GM08714 (cell line): Measurements from ENCODE around the gene CHN1.

Source experiments
- H3K4me3 ChIP-seq: fragments of 200-500 bp; sonication (Bioruptor generic); 2 replicates; pipeline ENCODE4 v1.5.1; 2014; ENCODE audit warnings: mild to moderate bottlenecking, low read length, inconsistent platforms
- ZNF274 ChIP-seq: IDR thresholded peaks from 2 replicates; pipeline ENCODE4 v1.6.1; 2012; ENCODE audit warnings: mild to moderate bottlenecking, low read depth, low read length

Gene CHN1

DNA sequence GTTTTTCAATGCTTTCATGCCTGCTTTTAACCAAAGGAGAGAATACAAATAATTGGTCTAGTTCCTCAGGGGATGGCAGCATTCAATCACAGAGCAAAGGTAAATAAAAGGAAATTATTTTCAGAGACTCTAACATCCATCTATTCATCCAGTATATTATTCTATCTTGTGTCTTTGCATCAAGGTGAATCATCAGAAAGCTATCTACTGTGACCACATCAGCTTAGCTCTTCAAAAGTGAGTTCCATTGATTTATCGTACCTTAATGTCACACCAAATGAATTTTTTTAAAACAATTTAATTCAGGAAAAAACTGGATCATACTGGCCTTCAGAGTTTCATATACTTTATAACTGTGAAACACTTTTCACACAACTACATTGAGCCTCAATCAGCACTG lies 66.1 kb downstream of the CHN1 start:
- no peak for TF ChIP-seq ZNF274
- H3K4me3 ChIP-seq, result no peak overlapping the region

DNA sequence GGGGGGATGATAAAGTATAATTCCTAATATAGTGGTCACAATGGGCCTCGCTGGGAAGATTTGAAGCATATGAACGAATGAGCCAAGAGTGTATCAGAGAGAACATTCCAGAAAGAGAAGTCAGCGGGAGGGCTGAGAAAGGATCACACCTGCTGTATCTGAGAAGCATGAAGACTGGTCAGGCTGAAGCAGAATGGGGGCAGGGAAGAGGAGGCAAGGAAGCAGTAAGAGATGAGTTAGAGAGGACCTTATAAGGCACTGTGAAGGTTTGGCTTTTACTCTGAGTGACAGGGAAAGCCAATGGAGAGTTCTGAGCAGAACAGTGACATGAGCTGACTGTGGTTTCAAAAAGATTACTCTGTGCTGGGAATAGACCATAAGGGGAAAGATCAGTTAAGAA lies 73.5 kb downstream of the CHN1 start:
- TF ChIP-seq ZNF274, result no peak
- no peak overlapping the region for H3K4me3 ChIP-seq

DNA sequence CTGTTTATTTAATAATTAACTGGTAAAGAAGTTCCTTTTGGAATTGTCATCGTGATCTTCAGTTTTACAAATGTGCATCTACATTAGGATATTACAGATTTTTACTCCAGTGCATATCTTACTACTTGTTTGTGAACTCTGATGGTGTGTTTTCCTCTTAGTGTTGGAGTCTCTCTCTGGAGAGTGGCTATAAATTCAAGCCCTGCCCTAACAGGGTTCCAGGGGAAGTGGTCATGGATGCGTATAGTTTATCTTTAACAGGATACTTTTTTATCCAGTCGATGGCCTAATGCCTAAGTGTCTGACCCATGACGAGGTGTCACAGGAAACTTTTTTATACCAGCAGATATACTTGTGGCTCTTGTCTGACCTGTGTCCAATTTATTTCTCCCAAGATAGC lies 75.4 kb downstream of the CHN1 start:
- TF ChIP-seq ZNF274, result no peak
- no peak overlapping the region for H3K4me3 ChIP-seq

DNA sequence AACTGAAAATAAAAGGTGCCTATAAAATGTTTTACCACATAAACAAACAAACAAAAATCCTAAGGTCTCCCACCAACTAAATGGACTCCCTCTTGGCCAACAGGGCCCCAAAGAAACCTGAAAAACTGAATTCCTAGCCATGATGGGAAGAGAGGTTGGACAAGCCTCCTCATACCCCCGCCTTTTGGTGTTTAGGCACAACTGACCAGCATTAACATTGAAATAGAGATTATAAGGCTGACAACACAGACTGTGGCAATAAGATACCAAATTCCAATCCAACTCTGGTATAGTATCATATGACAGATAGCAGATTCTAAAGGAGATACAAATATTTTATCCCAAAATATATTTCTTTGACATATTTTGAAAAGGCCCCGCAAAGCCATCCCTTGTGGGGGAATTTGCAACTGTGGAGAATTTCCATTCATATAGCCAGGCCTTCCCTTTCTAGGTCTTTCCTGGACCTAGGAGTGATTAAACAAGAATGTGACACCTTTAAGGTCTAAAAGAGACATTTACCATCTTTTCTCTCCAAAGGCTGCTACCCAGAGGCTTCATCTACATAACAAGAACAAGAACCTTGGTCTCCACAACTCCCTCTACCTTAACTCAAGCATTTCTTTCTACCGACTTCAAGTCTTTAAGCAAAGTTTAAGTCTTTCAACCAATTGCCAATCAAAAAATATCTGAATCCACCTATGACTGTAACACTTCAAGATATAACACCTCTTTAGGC lies 80.0 kb downstream of the CHN1 start:
- TF ChIP-seq ZNF274, result no peak
- no peak overlapping the region for H3K4me3 ChIP-seq

DNA sequence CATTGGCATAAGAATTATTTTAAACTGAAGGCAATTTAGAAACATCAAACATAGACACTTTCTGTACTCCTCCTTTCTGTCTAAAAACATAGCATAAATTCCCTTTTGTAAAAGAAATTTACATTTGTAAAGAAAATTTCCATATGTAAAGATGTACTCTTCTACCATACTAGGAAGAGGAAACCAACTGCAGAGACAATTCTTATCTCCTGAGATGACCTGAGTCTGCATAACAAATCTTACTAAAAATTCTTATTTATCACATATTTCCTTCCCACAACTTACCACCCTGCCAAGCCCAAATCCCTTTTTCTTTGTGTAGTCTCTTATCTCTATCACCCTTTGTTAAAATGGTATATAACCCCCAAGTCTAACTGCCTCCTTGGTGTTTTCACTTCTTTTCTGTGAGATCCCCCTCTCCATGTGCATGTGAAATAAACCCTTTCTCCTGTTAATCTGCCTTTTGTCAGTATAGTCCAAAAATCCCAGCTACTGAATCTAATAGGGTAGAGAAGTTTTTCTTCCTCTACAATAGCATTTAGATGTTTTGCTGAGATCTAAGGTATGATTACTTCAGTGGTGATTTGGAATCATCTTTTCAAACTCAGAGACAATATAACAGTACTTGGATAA lies 81.0 kb downstream of the CHN1 start:
- H3K4me3 ChIP-seq, result no peak overlapping the region
- no peak for TF ChIP-seq ZNF274

DNA sequence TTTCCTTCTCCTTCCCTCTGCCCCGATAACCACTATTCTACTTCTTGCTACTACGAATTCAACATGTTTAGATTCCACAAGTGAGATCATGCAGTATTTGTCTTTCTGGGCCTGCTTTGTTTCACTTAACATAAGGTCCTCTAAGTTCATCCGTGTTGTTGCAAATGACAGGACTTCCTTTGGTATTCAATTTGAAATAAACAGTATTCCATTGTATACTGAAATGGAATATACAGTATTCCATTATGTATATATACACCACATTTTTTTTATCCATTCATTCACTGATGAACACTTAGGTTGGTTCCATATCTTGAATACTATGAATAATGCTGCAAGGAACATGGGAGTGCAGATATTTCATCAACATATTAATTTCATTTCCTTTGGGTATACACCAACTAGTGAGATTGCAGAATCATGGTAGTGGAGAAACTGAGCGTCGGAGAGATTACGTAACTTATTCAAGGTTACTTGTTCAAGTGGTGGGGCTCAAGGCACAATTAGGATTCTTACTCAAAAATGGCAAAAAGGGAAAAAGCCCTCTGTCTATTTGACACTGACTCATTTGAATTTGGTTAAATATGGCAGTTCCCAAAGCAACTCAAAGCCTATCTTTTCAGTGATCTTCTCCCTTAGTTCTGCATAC lies 85.1 kb downstream of the CHN1 start:
- no peak for TF ChIP-seq ZNF274
- no peak overlapping the region for H3K4me3 ChIP-seq

DNA sequence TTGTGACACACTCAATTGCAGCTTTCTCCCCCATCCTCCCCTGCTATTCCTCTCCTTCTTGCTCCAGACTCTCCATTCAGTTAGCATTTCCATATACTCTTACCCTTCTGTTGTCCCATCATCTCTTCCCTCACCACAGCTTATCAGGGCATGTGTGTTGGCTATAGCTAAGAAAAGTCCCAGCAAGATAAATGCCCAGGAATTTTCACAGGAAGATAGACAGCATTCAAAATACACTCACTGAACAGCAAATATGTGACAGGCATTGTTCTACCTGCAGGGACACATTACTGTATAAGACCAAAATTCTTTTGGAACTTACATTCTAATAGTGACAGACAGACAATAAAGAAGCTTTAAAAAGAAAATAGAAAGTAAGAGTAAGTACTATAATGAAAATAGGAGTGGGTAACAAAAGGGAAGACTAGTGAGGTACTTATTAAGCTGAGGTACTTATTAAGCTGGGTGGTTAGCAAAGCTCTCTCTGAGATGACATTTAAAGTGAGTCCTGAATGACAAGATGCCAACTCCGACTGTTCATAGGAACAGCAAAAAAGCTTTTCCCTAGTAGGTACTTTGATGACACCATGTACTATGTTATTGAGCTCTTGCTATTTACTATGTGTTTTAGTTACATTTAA lies 86.2 kb downstream of the CHN1 start:
- TF ChIP-seq ZNF274, result no peak
- no peak overlapping the region for H3K4me3 ChIP-seq

DNA sequence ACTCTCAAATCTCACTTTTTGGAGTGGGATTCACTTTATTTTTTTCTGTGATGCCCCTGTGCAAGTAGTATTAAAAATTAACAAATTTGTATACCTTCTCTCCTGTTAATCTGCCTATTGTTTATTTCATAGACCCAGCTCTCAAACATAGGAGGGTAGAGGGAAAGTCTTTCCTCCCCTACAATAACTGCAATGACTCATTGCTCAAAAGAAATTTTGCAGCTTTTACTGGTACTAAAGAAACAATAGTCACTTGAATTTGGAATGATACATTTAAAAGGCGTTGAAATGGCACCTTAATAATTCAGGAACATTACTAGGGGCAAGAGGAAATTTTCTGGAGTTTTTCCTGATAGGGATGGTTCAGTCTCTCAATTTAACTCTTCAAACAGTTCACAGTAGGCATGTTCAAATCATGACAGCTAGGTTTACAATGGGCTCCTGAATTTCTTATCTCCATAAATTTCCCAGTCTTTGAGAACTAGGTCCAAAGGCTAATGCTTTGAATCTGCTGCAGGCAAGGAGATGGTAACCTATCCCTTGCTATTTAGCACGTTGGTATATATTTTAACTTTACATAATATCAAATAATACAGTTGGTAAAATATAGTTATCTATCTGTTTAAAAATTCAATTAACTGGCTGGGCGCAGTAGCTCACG lies 88.8 kb downstream of the CHN1 start:
- TF ChIP-seq ZNF274, result no peak
- no peak overlapping the region for H3K4me3 ChIP-seq

DNA sequence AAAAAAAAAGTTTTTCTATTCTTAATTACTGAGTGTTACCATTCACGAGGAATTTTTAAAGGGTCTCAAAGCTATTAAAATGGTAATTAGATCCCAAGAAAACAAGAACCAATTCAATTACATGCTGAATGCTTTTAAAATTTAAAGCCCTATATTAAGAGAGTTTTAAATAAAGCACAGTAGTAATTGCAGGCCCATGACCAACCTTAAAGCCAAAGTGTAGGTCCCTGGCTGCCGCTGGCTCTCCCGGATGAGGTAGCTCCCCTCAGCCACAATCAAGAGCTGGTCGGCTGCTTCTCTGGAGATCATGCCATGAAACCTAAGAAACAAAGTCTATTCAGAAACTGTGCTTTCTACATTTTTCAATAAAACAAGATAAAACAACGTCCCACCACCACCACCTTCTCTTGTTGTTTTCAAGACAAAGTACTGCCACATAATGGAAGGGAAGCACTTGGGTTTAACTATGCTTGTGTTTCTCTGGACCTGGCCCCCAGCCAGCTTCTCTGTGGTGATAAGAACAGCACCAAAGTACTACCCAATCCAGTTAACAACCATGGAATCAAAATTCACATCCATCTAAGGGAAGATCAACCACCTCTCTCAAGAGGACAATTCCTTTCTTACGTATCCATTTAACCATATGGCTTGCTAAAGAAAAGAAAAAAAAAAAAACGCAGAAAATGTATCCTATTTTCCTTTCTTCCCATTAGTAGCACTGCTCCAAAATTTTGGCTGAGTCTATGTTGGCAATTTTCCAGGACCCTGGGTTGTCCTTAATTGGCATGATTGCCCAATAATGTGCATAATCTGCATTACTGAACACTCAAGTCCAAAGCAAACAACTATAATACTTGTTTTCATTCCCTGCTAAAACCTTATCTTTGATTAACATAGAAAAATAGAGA lies 90.1 kb downstream of the CHN1 start:
- H3K4me3 ChIP-seq, result no peak overlapping the region
- TF ChIP-seq ZNF274, result no peak

DNA sequence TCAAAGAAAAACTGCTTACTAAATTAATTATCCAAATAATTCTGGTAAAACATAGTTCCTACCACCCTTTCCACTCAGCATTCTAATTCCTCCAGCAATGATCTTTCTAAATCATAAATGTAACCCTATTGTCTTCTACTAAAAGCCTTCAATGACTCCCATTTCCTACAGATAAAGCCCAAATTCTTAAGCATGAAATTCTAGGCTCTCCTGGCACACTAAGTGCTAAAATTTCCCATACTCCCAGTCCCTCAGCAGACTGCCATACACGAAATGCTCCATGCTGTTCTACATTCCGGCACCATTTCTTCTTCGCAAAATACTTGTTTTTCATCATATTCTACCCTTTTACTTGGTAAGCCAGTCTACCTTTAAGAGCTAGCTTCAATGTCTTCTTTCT lies 96.9 kb downstream of the CHN1 start:
- H3K4me3 ChIP-seq, result no peak overlapping the region
- TF ChIP-seq ZNF274, result no peak

DNA sequence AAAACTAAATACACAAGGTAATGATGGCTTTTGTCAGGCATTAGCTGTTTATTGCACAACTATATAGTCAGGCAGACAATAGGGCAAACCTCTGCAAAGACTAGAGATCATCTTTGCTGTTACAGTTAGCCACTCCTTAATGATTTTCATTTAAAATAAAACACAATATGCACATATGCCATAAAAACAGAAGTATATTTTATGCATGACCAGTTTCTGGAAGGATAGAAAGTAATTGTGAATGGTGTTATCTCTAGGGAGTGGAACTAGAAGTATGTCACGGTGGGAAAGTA lies 102.0 kb downstream of the CHN1 start:
- no peak overlapping the region for H3K4me3 ChIP-seq
- TF ChIP-seq ZNF274, result no peak

DNA sequence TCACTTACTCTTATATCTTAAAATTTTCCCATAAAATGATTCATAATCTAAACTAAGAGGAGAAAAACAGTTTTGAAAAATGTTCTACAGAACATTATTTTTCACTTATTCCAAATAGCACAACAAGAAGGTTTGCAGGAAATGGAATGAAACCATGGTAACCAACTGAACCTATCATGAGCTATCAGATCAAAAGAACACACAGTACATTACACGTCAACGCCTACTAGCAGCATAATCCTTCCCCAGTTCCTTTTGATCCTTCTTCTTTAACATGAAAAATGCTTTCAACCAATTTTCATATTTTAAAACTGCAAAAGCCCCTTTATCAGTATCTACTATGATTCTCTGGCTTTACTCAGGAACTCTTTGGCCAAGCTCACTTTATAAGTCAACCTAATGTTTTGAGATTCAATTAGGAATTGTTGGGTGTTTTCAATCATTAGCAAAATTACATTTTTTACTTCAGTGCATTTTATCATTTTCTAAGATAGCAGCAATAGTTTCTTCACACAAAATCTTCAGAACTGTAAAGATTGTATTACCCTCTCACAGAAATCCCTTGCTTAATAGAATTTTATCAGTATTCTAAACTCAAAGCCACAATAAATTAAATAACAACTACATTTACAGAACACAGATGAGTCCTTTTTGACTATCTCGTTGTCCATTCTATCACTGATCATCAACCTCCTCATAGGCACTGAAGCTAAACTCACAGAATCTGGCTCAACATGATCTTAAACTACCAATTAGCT lies 102.5 kb downstream of the CHN1 start:
- no peak for TF ChIP-seq ZNF274
- no peak overlapping the region for H3K4me3 ChIP-seq

DNA sequence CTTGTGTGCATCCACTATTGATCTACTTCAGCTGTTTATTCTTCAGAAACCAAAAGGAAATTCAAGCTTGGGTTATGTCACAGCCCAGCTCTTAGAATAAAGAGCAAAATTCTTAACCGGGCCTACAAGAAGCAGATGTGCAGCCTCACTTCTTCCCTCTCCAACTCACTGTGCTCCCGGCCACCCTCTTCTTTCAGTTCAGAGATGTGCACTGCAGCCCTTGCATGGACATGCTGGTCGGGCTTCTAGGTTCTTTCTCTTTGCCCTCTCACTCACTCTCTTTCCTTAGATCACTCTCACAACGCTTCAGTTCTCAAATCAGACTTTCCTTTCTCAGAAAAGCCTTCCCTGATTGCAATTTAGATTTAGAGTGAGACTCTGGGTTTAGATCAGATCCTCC lies 104.1 kb downstream of the CHN1 start:
- no peak overlapping the region for H3K4me3 ChIP-seq
- TF ChIP-seq ZNF274, result no peak
